Measurements from ENCODE around the gene NIPSNAP3A.
A peak's percentile ranks its signal among the peaks of the same experiment; 100 is the strongest.

DNA sequence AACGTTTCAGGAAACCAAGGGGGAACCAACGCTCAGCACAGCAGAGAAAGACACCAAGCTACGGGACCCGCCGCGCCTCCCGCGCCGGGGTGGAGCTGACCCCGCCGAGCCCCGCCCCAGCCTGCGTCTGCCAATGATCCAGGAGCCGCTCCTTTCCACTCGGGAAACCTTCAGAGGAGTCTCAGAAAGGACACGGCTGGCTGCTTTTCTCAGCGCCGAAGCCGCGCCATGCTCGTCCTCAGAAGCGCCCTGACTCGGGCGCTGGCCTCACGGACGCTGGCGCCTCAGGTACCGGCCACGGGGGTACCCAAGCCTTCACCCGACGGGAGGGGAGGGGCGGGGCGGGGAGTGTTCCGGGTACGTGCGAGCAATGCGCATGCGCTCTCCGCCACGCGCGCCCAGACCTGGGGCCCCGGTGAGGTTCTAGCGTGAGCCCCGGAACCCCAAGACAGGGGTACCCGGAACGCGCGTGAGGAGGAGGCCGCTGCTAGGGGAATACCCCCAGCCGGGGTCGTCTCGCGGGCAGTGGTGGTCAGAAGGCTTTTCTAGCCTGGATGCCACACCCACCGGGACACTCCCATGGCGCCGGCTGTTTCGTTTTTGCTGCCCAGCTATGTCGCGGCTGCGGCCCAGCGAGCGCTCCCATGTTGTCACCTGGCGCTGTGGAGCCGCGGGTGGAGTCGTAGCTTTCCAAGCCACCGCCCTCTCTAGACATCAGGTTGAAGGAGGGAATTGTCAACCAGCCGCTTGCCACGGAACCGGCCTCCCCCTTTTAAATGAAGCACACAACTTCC, at the start of gene NIPSNAP3A:
- TF ChIP-seq POLR2AphosphoS5 (IDR thresholded peaks at IDR 0.05; ENCODE audit: borderline replicate concordance, low read depth, low read length) (peak; percentile 77; the same call in 1 of the 2 replicates), EZH2 (IDR thresholded peaks at IDR 0.05) (no peak)
